HG03196 (cell line): ENCODE measurements around the gene CDH18.

Source experiments
- ATAC-seq: cut with Tn5 transposase; IDR thresholded peaks from one replicate; pipeline ENCODE4 v1.9.1; 2021; ENCODE audit not compliant: unreplicated experiment

Gene CDH18, protein sequence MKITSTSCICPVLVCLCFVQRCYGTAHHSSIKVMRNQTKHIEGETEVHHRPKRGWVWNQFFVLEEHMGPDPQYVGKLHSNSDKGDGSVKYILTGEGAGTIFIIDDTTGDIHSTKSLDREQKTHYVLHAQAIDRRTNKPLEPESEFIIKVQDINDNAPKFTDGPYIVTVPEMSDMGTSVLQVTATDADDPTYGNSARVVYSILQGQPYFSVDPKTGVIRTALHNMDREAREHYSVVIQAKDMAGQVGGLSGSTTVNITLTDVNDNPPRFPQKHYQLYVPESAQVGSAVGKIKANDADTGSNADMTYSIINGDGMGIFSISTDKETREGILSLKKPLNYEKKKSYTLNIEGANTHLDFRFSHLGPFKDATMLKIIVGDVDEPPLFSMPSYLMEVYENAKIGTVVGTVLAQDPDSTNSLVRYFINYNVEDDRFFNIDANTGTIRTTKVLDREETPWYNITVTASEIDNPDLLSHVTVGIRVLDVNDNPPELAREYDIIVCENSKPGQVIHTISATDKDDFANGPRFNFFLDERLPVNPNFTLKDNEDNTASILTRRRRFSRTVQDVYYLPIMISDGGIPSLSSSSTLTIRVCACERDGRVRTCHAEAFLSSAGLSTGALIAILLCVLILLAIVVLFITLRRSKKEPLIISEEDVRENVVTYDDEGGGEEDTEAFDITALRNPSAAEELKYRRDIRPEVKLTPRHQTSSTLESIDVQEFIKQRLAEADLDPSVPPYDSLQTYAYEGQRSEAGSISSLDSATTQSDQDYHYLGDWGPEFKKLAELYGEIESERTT

GRCh38 chr5:19987612-19988361, at the start of gene CDH18:
Gene CDH18, minus strand, starts transcription at chr5:19988200. Its CDS starts 149,214 bp downstream, at chr5:19838986.
- no peak for ATAC-seq

- no peak for ATAC-seq
These were observed 46.7 kb upstream of the CDH18 start for GRCh38 chr5:20034717-20035116.

- ATAC-seq = no peak
These were observed 45.9 kb upstream of the CDH18 start for GRCh38 chr5:20033881-20034280.

DNA sequence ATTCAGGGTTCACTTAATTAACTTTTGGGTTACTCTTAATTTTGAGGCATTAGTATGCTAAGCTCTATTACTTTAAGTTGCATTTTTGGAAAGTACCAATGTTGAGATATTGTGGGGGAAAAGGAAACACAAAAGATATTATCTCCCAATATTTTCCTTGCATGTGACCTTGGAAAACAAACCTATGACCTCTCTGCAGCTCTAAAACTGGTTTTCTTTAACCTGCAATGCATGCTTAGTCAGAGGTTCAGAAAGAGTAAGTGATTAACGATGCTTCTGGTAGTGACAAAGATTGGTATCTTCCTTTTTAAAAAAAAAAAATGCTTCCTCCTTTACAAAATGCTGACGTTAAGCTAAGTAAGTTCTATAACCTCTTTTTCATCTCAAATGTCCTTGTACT, 44.9 kb upstream of the CDH18 start:
- no peak for ATAC-seq

DNA sequence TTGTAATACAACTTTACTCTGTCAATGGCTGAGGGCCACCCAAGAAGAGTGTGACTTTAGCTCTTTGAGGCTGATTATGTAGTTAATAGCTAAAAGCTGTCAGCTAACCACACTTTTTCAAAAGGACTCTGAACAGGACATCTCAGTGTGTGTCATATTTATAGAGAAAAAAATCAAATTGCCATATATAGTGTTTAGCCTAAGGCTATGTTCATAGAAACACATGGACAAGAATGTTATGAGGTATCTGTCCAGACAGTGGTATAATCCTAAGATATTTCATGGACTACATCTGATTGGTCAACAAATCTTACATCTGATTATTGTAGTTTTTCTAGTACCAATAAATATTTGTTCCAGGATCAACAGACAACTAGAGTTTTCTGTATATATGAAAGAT, 42.1 kb upstream of the CDH18 start:
- ATAC-seq = no peak

- ATAC-seq = no peak
These were observed 41.3 kb upstream of the CDH18 start for GRCh38 chr5:20029266-20029665.

DNA sequence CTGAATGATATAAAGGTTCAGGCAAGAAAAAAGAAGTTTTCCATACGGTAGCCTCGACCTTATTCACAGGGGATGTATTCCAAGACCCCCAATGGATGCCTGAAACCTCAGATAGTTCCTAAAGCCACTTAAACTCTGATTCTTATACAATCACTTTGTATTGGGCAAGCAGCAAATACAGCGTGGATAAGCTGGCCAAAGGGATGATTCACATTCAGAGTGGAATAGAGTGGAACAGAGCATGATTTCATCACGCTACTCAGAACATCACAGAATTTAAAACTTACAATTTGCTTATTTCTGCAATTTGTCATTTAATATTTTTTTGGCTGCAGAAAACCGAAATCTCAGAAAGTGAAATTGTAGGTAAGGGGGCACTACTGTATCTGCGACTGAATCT, 40.5 kb upstream of the CDH18 start:
- no peak for ATAC-seq

DNA sequence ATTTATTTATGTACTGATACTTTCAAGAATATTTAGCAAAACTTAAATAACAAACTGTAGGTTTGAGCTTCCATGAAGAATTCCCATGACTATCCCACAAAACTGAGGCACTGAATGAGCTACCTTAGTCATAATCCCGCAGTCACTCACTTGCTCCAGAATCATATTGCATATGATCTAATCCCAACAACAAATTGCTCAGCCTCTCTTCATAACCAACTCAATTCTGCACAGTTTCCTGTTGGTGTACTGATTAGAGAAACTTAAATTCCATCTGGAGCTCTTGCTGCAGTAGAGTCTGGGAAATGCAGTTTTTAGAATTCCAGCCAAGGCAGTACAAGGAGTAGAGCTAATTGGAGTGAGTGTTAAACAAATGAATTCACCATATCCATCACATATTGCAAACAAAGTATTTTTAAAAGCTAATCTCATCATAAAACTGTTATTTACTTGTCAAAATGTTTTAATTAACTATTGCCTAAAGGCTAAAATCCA, 35.7 kb upstream of the CDH18 start:
- no peak for ATAC-seq

DNA sequence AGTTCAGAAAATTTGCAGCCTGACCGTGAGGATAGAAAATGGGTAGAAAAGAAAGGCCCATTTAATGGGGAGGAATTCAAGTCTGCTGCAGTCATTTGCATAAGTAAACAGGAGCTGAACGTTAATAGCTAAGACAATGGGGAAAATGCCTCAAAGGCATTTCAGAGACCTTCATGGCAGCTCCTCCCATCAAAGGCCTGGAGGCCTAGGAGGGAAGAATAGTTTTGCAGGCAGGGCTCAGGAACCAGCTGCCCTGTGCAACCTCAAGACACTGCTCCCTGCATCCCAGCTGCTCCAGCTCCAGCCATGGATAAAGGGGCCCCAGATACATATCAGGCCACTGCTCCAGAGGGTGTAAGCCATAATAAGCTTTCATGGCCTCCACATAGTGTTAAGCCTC, 32.2 kb upstream of the CDH18 start:
- ATAC-seq = no peak

- ATAC-seq = no peak
These were observed 29.0 kb upstream of the CDH18 start for GRCh38 chr5:20017021-20017420.

DNA sequence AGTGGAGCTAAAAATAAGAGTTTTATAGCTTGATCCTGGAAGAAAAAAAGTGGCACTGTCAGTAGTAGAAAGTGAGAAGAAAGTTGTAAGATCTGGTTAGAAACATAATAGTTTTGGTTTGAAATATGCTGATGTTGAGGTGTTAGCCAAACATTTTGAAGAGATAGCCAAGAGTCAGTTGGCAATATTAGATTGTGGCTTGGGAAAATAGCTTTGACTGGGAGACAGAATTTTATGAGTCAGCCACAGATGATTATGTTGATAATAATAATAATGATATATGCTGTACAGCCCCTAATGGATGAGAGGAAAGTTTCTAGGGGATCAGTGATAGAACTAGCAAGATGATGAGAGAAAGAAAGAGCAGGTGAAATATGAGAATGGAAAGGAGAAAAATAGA, 12.4 kb upstream of the CDH18 start:
- no peak for ATAC-seq

DNA sequence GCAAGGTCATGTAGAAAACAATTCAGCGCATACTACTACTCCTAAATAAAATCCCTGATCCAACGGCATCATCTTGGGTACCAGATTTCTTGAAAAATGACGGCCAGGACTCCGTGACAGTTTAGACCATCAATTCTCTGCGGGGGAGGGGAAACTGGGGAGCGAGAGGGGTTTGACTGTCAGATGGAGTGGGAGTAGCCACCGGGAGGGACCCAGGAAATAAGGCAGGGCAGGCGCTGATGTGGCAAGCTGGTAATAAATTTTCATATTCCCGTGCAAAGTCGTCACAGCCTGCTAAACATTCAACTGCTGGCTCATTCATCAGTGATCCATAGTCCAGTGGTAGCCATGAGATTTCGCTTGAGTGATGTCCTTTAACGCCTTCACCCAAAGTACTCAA, 457 bp upstream of the CDH18 start:
- ATAC-seq = no peak

GRCh38 chr5:19986806-19987205, 1.2 kb downstream of the CDH18 start:
- no peak for ATAC-seq

GRCh38 chr5:19986031-19986619, 1.9 kb downstream of the CDH18 start:
- no peak for ATAC-seq

GRCh38 chr5:19978476-19978875, 9.5 kb downstream of the CDH18 start:
- ATAC-seq = no peak

DNA sequence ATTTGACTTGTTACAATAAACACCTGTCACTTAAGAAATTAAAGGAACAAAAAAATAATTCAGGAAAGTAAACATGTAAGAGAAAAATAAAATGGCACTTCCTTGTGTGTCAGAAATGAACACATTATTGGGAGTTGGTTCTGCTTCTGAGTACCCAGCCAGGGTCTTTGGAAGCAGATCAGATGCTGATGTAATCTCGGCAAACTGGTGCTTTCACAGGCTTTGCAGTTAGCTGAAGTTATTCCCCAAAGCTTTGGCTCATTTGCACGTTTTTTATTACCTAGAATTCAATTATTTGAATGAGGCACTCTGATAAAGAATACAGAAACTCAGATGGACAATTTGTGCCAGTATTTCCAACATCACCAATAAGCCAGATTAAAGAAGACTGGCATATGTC, 10.9 kb downstream of the CDH18 start:
- ATAC-seq = no peak

DNA sequence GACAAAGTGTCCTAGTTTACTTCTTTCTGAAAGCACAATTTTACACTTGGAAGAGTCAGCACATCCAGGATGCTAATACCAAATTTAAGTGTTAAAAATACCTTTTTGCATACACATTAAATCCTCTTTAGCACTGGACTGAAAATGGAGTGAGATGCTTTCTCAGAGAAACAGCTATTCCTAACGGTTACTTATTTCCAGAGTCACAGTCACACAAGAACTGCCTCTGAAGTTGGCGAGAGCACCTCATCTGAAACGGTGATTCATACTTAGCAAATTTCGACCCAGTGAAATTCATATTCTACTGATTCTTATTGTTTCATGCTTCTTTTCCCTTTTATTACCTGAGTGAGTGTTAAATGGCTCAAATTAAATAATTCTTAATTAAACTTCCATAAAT, 12.2 kb downstream of the CDH18 start:
- ATAC-seq = no peak

DNA sequence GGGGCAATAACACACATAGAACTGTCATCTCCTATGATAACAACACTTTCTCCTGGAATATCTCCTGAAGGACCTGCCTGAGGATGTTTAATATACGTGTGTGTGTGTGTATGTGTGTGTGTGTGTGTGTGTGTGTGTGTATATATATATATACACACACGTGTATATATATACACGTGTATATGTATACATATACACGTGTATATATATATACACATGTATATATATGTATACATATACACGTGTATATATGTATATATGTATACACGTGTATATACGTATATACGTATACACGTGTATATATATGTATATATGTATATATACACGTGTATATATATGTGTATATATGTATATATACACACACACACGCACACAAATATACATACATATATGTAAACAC, 27.5 kb downstream of the CDH18 start:
- ATAC-seq = no peak

DNA sequence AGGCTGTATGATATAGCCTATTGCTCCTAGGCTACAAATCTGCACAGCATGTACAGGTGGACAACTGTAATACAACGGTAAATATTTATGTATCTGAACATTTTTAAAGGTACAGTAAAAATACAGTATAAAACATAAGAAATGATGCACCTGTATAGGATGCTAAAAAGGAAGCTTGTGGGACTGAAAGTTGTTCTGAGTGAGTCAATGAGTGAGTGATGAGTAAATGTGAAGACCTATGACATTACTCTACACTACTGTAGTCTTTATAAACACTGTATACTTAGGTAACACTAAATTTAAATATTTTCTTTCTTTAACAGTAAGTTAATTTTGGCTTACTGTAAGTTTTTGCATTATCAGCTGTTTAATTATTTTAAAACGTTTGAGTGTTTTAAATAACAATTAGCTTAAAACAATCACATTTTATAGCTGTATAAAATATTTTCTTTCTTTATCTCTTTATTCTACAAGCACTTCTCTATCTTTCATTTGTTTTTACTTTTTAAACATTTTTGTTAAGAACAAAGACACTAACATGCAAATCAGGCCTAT, 28.1 kb downstream of the CDH18 start:
- ATAC-seq = no peak

DNA sequence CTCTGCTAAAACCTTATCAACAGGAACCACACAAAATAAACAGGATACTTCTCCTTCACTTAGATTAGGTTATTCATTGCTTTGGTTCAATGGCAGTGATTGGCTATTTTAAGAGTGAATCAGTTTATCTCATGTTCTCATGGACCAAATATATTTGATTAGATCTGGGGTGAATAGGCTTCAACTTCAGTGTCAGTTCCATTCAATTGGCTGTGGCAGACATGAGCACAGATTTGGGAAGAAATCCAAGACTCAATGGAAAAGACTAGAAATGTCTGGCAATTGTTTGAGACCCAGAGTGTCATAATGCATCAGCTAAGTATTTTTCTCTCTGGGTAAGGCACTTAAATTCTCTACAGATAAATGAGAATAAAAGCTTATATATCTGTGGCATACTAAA, 37.1 kb downstream of the CDH18 start:
- ATAC-seq = no peak

- ATAC-seq = no peak
These were observed 47.8 kb downstream of the CDH18 start for GRCh38 chr5:19940192-19940591.
